Cortex of kidney (tissue), 1 donor: Measurements from ENCODE around the gene CA12.
"Not testable (repeated sequence)": the region's sequence is repeated elsewhere in the genome, so short reads cannot be mapped to it uniquely, and the experiment has no call there.

Experiments used
- DNase-seq: peaks from one replicate; lab custom pipeline; 2025; lab: John Stamatoyannopoulos, UW

The CA12 gene

GRCh38 chr15:63357061-63357460 lies 24.6 kb downstream of the CA12 start:
- DNase-seq = no peak

- no peak for DNase-seq
These were observed 26.6 kb downstream of the CA12 start for GRCh38 chr15:63354821-63355650.

DNA sequence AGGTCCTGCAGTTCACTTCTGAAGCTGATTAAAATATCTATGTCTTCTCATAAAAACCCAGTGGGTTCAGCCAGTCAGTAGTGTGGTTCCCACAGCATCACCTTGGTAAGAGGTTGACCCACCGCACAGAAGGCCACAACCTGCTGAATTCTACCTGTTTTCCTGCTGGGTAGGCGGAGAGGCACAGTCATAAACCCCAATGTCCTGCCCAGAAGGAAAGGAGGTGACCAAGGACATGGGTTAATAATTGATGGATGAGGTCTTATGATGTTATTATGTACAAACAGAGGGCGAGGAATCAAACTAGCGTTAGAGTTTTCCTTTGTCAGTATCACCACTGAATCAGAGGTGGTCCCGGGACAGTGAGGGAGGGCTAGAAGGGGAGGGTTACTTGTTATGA lies 27.8 kb downstream of the CA12 start:
- DNase-seq = no peak

GRCh38 chr15:63353261-63353660 lies 28.4 kb downstream of the CA12 start:
- no peak for DNase-seq

DNA sequence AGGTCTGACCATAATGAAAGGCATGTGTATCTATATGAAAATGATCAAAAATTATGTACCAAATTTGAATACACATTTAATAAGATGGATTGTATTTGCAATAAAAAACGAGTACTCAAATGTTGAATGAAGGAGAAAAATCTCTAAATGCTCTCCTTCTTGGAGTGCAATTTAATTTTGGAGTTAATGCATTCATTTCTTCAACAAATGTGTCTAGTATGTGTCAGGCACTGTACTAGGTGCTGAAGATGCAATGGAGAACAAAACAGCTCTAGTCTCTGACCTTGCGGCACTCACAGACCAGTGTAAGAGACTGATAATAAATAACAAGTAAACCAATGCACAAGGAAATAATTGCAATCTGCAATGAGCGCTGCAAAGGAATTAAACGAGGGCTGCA lies 28.8 kb downstream of the CA12 start:
- DNase-seq = no peak

- no peak for DNase-seq
These were observed 30.5 kb downstream of the CA12 start for GRCh38 chr15:63351170-63351569.

DNA sequence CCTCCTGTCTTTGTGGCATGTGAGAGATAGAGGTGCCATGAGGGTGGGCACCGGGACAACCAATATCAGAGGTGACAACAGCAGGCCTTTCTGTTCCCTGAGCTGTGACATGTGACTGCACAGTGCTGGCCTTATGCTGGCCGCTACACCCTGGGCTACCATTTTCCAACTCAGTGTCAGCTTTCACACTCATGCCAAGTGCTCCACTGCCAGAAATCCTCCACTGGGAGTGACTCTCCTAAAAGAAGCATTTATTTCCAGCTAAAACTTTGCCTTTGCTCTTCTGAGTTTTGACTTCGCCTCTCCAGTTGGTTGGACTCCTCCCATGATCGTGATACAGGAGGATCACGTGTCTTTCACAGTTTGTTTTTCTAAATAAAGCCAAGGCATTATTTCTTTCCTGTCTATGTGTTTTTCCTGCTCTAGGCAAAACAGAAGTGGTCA lies 31.4 kb downstream of the CA12 start:
- DNase-seq = no peak

DNA sequence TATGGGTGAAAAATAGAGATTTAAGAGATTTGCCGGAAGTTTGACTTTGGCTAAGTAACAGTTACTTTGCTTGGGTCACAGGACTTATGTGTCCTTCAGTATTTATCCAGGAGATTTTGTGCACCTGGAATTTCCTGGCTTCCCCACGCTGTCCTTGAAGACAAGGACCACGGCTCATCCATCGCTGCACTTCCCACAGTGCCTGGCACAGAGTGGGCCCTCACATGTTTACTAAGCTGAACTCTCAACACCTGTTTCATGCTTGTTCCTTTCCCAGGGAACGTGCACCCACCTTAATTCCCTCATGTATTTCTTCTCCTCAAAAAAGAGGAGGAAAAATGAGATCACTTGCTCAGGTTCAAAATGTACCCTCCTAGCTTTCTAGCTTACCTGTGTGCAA lies 32.0 kb downstream of the CA12 start:
- DNase-seq = no peak

GRCh38 chr15:63349156-63349555 lies 32.5 kb downstream of the CA12 start:
- DNase-seq = no peak

GRCh38 chr15:63348392-63348791 lies 33.3 kb downstream of the CA12 start:
- DNase-seq = no peak

GRCh38 chr15:63347074-63347857 lies 34.4 kb downstream of the CA12 start:
- no peak for DNase-seq

GRCh38 chr15:63345391-63345752 lies 36.3 kb downstream of the CA12 start:
- DNase-seq = no peak

GRCh38 chr15:63344731-63345390 lies 36.8 kb downstream of the CA12 start:
- DNase-seq = no peak

DNA sequence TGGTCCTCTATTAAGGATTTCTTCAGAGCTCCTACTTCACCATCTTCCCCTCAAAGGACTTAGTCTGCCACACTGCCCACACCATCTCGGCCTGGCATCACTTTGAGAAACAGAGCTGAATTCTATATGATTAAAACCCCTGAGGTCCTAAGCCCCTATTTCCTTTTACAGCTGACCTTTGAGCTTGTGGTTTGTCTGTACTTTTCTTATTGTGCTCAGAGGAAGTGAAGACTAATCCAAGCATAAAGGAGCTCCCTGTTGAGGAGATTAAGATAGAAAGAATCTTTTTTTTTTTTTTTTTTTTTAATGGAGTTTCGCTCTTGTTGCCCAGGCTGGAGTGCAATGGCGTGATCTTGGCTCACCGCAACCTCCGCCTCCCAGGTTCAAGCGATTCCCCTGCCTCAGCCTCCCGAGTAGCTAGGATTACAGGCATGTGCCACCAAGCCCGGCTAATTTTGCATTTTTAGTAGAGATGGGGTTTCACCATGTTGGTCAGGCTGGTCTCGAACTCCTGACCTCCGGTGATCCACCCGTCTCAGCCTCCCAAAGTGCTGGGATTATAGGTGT lies 38.6 kb downstream of the CA12 start:
- not testable (repeated sequence) for DNase-seq

GRCh38 chr15:63341898-63342297 lies 39.7 kb downstream of the CA12 start:
- no peak for DNase-seq

DNA sequence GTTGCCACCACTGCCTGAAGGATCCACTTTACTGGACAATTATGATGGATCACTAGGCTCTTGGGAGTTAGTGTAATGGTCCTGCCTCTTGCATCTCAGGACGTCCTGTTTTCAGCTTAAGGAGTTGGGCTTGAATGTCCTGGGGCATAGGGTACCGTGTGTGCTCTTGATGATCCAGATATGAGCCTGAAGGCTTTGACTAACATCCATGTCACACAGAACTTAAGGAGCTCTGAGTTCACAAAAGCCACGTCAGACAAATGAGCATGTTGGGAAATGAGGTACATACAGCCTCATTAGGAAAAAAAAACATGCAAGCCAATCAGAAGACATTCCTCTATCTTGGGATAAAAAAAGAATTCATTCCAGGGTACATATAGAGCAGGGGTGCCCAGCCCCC lies 40.8 kb downstream of the CA12 start:
- DNase-seq = no peak

DNA sequence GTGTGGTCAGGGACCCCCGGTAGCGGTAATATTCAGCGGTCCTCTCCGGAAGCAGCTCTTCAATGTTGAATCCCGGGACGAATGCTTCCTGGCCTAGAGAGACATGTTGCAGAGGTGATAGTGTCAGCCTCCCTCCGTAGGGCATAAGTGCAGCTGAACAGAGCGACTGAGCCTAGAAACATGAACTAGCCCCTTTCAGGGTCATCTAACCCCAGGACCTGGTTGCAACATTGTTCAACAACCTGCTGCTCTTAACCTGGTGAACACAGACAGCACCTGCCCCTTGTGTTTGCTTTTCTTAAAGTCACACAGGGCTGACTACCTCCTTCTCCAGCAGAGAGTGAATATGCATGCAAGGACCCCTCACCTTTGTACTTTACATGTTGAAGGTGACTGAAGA lies 41.3 kb downstream of the CA12 start:
- DNase-seq = no peak

- no peak for DNase-seq
These were observed 41.8 kb downstream of the CA12 start for GRCh38 chr15:63339836-63340235.

DNA sequence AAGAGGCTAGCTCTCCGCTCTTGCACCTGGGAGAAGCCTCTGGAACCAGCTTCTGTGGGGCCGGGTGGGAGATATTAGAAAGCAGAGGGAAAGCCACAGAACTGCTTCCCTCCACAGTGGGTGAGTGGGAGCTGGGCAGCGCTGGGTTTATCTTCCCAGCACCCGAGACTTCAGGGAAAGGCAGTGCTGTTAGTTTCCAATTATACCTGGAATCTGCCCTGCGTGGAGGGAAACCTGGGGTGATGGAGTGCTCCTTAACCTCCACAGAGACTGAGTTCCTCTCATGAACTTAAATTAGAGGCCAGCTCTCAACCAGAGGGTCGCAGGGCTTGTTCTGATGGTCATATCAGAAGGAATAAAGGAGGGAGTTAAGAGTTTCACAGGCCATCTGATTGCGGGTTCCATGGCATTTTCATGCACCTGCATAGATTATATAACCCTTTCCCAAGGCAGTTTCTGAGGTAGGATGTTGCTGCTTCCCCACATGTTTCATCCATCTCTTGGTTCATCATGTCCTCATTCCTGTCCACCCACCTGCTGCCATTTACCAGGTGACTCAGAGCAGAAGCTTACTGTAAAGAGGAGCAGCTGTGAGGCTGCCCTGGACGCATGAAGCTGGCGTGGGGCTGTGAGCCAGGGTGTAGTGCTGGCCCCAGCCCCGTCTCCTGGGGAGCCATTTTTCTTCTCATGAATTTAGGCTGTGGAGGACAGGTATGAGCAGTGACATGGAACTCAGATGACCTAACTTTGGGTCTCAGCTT lies 42.5 kb downstream of the CA12 start:
- DNase-seq = no peak

- DNase-seq = no peak
These were observed 43.5 kb downstream of the CA12 start for GRCh38 chr15:63338170-63338569.

GRCh38 chr15:63337046-63337445 lies 44.6 kb downstream of the CA12 start:
- DNase-seq = no peak
